Peyer's patch (tissue), 4 donors: Measurements from ENCODE around the gene SPATA6L. TPM values are rescaled to one million over a fixed set of nuclear protein-coding genes. Genes with fewer than 3 reads are reported as not detected.
A peak's percentile ranks its signal among the peaks of the same experiment; 100 is the strongest.

Source experiments
- DNase-seq, 3 donors: peaks; one replicate each; pipeline ENCODE4 v3.0.0-alpha.2; 2017 to 2019
- H3K27ac ChIP-seq, 4 donors: fragments of 200-600 bp; sonication (generic); one replicate each; pipeline ENCODE4 v1.5.1; 2016 to 2019
- H3K27me3 ChIP-seq, 2 donors: fragments of 200-600 bp; sonication (generic); one replicate each; pipeline ENCODE4 v1.5.1; 2019
- H3K36me3 ChIP-seq, 3 donors: fragments of 200-600 bp; sonication (generic); one replicate each; pipeline ENCODE4 v1.5.1; 2016 to 2019
- H3K4me1 ChIP-seq, 4 donors: fragments of 200-600 bp; sonication (generic); one replicate each; pipeline ENCODE4 v1.5.1; 2016 to 2019
- H3K4me3 ChIP-seq, 4 donors: fragments of 200-600 bp; sonication (generic); 1 replicate in 3 of 4; 2 replicates in 1 of 4; pipeline ENCODE4 v1.5.1; 2016 to 2019; ENCODE audit warnings: mild to moderate bottlenecking in 1 of 4
- H3K9me3 ChIP-seq, 4 donors: fragments of 200-600 bp; sonication (generic); one replicate each; pipeline ENCODE4 v1.5.1; 2016 to 2019; ENCODE audit warnings: mild to moderate bottlenecking in 1 of 4
- POLR2A ChIP-seq, 2 donors: fragments of 450-650 bp; IDR thresholded peaks; one replicate each; pipeline ENCODE4 v1.5.1; 2017; ENCODE audit warnings: antibody characterized with exemption in 2 of 2, mild to moderate bottlenecking in 2 of 2, moderate library complexity in 2 of 2
- total RNA-seq, 4 donors: library from RNA; depleted of rRNA; stranded (reverse); fragments of >200 nt; gene quantifications; one replicate each; pipeline ENCODE4 v1.1.0, GENCODE V29; 2016
- TF ChIP-seq, protein P1 (sequence below), 6 experiments: fragments of 450-650 bp in 4 of 6; fragments of 200-600 bp in 2 of 6; sonication (generic) in 1 of 6; IDR thresholded peaks; one replicate each; pipeline ENCODE4 v1.5.1; 2017 to 2019; ENCODE audit warnings: antibody characterized with exemption in 6 of 6, mild to moderate bottlenecking in 3 of 6, moderate library complexity in 1 of 6

Gene SPATA6L
- 10 to 100 TPM; 13.4 to 19.0 (median 16.6) TPM for total RNA-seq

DNA sequence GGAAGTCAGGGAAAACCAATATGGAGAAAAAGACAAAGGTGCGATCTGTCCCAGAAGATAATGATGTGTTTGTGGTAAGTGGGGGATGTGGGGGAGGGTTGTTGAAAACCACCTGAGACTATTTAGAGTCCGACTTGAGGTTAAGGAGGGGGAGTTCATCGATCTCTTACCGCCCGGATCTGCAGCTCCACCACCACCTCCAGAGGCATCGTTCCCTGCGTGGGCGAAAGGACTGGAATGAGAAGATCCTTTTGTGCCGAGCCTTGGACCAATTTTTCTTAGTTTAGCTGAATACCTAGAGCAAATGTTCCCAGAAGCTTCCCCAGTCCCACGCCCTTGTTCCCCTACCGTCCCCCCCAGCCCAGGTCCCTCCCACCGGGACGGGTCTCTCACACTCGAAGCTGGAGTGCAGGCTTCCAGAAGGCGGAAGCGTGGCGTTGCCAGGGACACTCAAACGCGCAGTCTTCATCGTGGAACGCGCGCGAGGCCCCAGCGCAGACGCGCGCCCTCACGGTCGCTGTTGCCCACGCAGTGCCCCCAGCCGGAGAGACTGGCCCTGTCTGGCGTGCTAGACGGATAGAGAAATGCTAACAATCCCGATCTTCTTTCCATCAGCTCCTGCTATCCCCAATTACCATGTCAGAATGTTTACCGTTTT is at the start of gene SPATA6L:
TSS of gene SPATA6L (minus strand) at position 439 of the 658 bp plus-strand sequence. CDS start at position 209, 230 bp downstream.
- Histone ChIP-seq H3K4me3 (peak within 1 kb of the TSS; percentile 26 to 77 (median 48)), H3K9me3 (no peaks in the 10 kb centered on the region), H3K27ac (peak within 1 kb of the TSS; percentile 41 to 89 (median 66)), H3K4me1 (peaks cover 0 to 24% (median 8%) of the 10 kb centered on the region in 4 donors), H3K27me3 (no peaks in the 10 kb centered on the region), H3K36me3 (no peaks in the 10 kb centered on the region)
- DNase-seq: peak; percentile 54 to 86 (median 81)
- TF ChIP-seq POLR2A (IDR thresholded peaks at IDR 0.05): peak in 1 of 2 donors; percentile 25
- TF ChIP-seq, protein P1, sequence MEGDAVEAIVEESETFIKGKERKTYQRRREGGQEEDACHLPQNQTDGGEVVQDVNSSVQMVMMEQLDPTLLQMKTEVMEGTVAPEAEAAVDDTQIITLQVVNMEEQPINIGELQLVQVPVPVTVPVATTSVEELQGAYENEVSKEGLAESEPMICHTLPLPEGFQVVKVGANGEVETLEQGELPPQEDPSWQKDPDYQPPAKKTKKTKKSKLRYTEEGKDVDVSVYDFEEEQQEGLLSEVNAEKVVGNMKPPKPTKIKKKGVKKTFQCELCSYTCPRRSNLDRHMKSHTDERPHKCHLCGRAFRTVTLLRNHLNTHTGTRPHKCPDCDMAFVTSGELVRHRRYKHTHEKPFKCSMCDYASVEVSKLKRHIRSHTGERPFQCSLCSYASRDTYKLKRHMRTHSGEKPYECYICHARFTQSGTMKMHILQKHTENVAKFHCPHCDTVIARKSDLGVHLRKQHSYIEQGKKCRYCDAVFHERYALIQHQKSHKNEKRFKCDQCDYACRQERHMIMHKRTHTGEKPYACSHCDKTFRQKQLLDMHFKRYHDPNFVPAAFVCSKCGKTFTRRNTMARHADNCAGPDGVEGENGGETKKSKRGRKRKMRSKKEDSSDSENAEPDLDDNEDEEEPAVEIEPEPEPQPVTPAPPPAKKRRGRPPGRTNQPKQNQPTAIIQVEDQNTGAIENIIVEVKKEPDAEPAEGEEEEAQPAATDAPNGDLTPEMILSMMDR (IDR thresholded peaks at IDR 0.05): peak in 1 of 6 experiments; percentile 7

GRCh38 chr9:4714266-4715016 is 48.2 kb upstream of the SPATA6L start:
- Histone ChIP-seq H3K27me3 (no peaks in the 10 kb centered on the region), H3K27ac (no peak overlapping the region), H3K9me3 (no peaks in the 10 kb centered on the region), H3K4me3 (no peak overlapping the region), H3K4me1 (no peaks in the 10 kb centered on the region), H3K36me3 (peaks cover 0 to 79% (median 0%) of the 10 kb centered on the region in 3 donors)
- DNase-seq: no peak
- TF ChIP-seq, protein P1 (IDR thresholded peaks at IDR 0.05): no peak
- TF ChIP-seq POLR2A (IDR thresholded peaks at IDR 0.05): no peak

DNA sequence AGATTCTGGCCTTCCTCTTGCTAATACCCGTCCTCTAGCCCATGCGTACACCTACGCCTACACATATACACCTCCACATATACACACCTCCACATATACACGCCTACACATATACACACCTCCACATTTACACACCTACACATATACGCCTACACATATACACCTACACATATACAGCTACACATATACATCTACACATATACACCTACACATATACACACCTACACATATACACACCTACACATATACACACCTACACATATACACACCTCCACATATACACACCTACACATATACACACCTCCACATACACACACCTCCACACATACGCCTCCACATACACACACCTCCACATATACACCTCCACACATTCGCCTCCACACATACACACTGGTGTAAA is 47.6 kb upstream of the SPATA6L start:
- Histone ChIP-seq H3K27ac (no peak overlapping the region), H3K4me1 (no peaks in the 10 kb centered on the region), H3K9me3 (no peaks in the 10 kb centered on the region), H3K4me3 (no peak overlapping the region), H3K27me3 (no peaks in the 10 kb centered on the region), H3K36me3 (peaks cover 0 to 73% (median 0%) of the 10 kb centered on the region in 3 donors)
- no peak for DNase-seq
- no peak for TF ChIP-seq POLR2A (IDR thresholded peaks at IDR 0.05)
- TF ChIP-seq, protein P1 (IDR thresholded peaks at IDR 0.05): no peak

DNA sequence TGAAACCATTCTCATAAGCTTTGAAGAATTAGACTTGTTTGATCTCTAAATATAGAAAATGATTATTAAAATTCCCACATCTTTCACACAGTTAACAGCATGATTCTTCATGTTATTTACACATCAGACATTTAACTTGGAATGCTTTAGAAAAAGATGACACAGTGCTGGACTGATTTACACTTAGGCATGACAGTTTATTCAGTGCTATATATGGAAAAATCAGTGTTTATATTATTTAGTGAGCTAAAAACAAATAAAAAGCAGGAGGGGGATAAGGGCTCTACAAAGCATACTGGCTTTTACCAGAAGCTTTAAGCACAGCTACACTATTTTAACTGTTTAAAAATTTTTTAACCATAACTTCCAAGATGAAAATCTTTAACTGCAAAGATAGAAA is 43.1 kb upstream of the SPATA6L start:
- no peaks in the 10 kb centered on the region for H3K9me3 ChIP-seq
- no peak for DNase-seq
- peaks cover 0 to 56% (median 0%) of the 10 kb centered on the region in 3 donors for H3K36me3 ChIP-seq
- H3K27me3 ChIP-seq: no peaks in the 10 kb centered on the region
- H3K4me3 ChIP-seq: no peak overlapping the region
- no peaks in the 10 kb centered on the region for H3K4me1 ChIP-seq
- H3K27ac ChIP-seq: no peak overlapping the region
- TF ChIP-seq POLR2A (IDR thresholded peaks at IDR 0.05): no peak
- TF ChIP-seq, protein P1 (IDR thresholded peaks at IDR 0.05): no peak

DNA sequence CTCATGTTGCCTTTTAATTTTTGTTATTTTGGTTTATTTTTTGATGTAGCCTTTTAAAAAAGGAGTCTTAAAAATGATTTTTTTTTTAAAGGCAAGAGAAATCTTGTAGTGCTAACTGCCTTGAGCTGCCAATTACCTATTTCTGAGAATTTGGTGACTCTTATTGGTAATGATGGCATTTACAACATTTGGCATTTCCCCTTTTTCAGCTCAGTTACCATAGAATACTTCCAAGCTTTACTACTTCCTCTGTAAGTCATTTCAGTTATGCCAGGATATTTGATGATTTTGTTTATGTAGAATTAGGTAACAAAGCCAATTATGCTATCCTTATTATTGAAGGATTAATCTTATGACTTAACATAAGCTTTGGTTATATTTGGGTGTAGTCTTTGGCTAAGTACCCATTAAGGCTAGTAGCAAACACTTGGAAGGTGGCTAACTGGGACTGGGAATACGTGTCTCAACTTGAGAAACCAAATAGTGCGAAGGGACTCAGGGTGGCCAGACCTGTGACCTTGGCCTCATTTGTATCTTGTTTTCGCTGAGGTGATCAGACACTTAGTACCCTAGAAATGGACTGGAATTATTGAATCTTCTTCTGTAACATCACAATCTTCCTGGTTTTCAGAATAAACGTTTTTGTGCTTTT is 40.8 kb upstream of the SPATA6L start:
- Histone ChIP-seq H3K4me3 (no peak overlapping the region), H3K9me3 (no peaks in the 10 kb centered on the region), H3K27ac (no peak overlapping the region), H3K27me3 (no peaks in the 10 kb centered on the region), H3K4me1 (no peaks in the 10 kb centered on the region), H3K36me3 (peaks cover 0 to 64% (median 0%) of the 10 kb centered on the region in 3 donors)
- no peak for DNase-seq
- TF ChIP-seq, protein P1 (IDR thresholded peaks at IDR 0.05): no peak
- no peak for TF ChIP-seq POLR2A (IDR thresholded peaks at IDR 0.05)
